Heart right ventricle (tissue), 16 donors: Measurements from ENCODE around the gene SPDYE6. TPM values are rescaled to one million over a fixed set of nuclear protein-coding genes. Genes with fewer than 3 reads are reported as not detected.
A peak's percentile ranks its signal among the peaks of the same experiment; 100 is the strongest.
"Not testable (repeated sequence)": the region's sequence is repeated elsewhere in the genome, so short reads cannot be mapped to it uniquely, and the experiment has no call there.

Source experiments
- ATAC-seq, 8 donors: fragments of 200-7000 bp; cut with Tn5 transposase; one replicate each; pipeline ENCODE4 v1.9.1; 2020; ENCODE audit warnings: mild to moderate bottlenecking in 8 of 8, moderate library complexity in 8 of 8, moderate number of reproducible peaks in 1 of 8
- DNase-seq, 2 donors: peaks; one replicate each; pipeline ENCODE4 v3.0.0-alpha.2; 2020
- H3K27ac ChIP-seq, 10 donors: fragments of 200-600 bp; sonication (generic) in 2 of 10; one replicate each; pipeline versions ENCODE4 v1.5.0 to v1.8.0; 2020 to 2022; ENCODE audit warnings: mild to moderate bottlenecking in 3 of 10
- H3K27me3 ChIP-seq, 7 donors: fragments of 200-600 bp; one replicate each; pipeline ENCODE4 v1.8.0; 2021 to 2022; ENCODE audit warnings: mild to moderate bottlenecking in 2 of 7
- H3K36me3 ChIP-seq, 9 donors: fragments of 200-600 bp; sonication (generic) in 1 of 9; one replicate each; pipeline versions ENCODE4 v1.5.0 to v1.8.0; 2020 to 2022; ENCODE audit warnings: mild to moderate bottlenecking in 2 of 9
- H3K4me1 ChIP-seq, 9 donors: fragments of 200-600 bp; sonication (generic) in 1 of 9; one replicate each; pipeline versions ENCODE4 v1.5.0 to v1.8.0; 2020 to 2022; ENCODE audit warnings: mild to moderate bottlenecking in 4 of 9
- H3K4me3 ChIP-seq, 10 donors: fragments of 200-600 bp; sonication (generic) in 2 of 10; one replicate each; pipeline versions ENCODE4 v1.5.0 to v1.8.0; 2020 to 2022; ENCODE audit warnings: mild to moderate bottlenecking in 7 of 10, moderate library complexity in 2 of 10
- H3K9me3 ChIP-seq, 11 donors: fragments of 200-600 bp in 10 of 11; sonication (generic) in 2 of 11; one replicate each; pipeline versions ENCODE4 v1.5.0 to v1.8.0; 2013 to 2022; ENCODE audit warnings: mild to moderate bottlenecking in 2 of 11, control low read depth in 1 of 11, moderate library complexity in 1 of 11
- WGBS, 2 donors: extraction: QIAGEN DNeasy Blood & Tissue Kit; methylation state at CpG; one replicate each; pipeline ENCODE4 v1.1.7; 2013; ENCODE audit warnings: inconsistent platforms in 1 of 2; 5-methylcytosine and 5-hydroxymethylcytosine counted together
- intact Hi-C, 10 donors: fragments of 100-400 bp; cut with DNase I; formaldehyde crosslinking; loops; one replicate each; pipeline versions ENCODE4 v1.11.1 to v1.14.2; 2022
- polyA plus RNA-seq, 2 donors: library from polyadenylated mRNA; stranded (reverse); fragments of 200-250 nt; gene quantifications; one replicate each; pipeline ENCODE4 v1.2.3, GENCODE V29; 2013
- total RNA-seq, 10 donors: library from RNA; stranded (reverse); fragmentation: NEBNext Ultra II Directional in 3 of 10; extraction: Animal tissue kit (Norgen Biotek cat#: 25700) in 3 of 10; gene quantifications; one replicate each; pipeline versions ENCODE4 v1.2.1 to v1.2.4, GENCODE V29; 2021 to 2023
- TF ChIP-seq, protein P1 (sequence below), 9 donors: fragments of 200-600 bp; sonication (generic) in 2 of 9; IDR thresholded peaks; one replicate each; pipeline versions ENCODE4 v1.5.0 to v1.8.0; 2021 to 2022; ENCODE audit warnings: antibody characterized with exemption in 9 of 9, mild to moderate bottlenecking in 5 of 9, moderate library complexity in 1 of 9
- donor health status: Arrhythmogenic right ventricular cardiomyopathy.
- donor health status: ischemic (EF 13 %, LVEDD 7.1; RV severe dilation, severe dysfunction).
- donor health status: healthy with polysubstance abuse.
- donor health status: DM: no; HTN: yes; CAD: no.
- donor health status: DM: no; HTN: no; CAD: no.
- donor health status: ischemic (EF 25% LVEDD 6.9; RV normal size, moderate dysfunction).
- donor health status: ischemic (EF 25% LVEDD 5.7; RV mildly dilated, moderate dysfunction).
- donor health status: healthy.
- donor health status: DM: yes; HTN: yes; CAD: no.
- donor health status: Ischemic cardiomyopathy.
- donor health status: ischemic (EF 35%, LVEDD 5.7; RV mildly dilated, moderate dysfunction).
- donor health status: nonischemic (EF 11% LVEDD 7.7; RV severe dilation, severe dysfunction).
- donor health status: DM: yes; HTN: yes; CAD: no.
- donor health status: PGD.
- donor health status: ischemic (EF 29% LVEDD 5.4; RV normal size, mild dysfunction).
- donor health status: nonischemic (EF 23%, LVEDD 6.1; RV moderate dilation, normal function).

Gene SPDYE6
- total and polyA plus RNA-seq, 12 donors, result 0.03 to 0.29 TPM; not detected in 10

DNA sequence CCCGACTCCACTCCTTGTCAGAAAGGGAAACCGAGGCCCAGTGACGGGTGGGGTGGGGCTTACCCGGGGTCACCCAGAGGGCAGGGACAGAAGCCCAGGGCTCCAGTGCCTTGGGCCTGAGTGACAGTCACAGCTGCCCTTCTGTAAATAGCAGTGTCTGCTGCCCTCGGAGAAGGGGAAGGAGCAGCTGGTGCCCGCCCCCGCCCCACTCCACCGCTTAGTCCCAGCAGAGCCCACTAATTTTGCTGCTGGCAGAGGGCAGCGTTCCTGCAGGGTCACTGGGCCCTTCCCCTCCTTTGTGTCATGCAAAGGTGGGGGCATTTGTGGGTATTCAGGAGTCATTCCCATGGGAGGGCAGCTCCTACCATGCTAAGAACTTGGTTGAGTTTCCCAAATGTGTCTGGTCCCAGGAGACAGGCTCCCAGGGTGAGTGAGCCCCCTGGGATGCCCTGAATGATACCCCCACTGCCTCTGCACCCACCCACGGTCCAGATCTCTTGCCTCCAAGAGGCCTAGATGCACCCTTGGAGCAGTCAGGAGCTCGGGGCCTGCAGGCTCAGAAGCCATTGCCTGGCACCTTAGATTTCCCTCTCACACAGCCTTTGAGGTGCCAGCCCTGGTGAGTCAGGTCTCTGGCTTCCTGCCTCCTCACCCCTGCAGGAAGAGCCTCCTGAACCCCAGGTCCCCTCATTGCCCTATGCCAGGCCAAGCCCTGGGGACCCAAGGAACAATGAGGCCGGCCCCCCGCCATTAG, 52.4 kb downstream of the SPDYE6 start:
- no peak for DNase-seq
- Histone ChIP-seq H3K9me3 (no peaks in the 10 kb centered on the region), H3K27me3 (peaks cover 4 to 22% (median 19%) of the 10 kb centered on the region in 7 donors), H3K4me1 (peaks cover 0 to 48% (median 4%) of the 10 kb centered on the region in 9 donors), H3K27ac (peak overlapping the region in 1 of 10 donors; percentile 15), H3K4me3 (no peak overlapping the region), H3K36me3 (peaks cover 0 to 2% (median 0%) of the 10 kb centered on the region in 9 donors)
- TF ChIP-seq, protein P1, sequence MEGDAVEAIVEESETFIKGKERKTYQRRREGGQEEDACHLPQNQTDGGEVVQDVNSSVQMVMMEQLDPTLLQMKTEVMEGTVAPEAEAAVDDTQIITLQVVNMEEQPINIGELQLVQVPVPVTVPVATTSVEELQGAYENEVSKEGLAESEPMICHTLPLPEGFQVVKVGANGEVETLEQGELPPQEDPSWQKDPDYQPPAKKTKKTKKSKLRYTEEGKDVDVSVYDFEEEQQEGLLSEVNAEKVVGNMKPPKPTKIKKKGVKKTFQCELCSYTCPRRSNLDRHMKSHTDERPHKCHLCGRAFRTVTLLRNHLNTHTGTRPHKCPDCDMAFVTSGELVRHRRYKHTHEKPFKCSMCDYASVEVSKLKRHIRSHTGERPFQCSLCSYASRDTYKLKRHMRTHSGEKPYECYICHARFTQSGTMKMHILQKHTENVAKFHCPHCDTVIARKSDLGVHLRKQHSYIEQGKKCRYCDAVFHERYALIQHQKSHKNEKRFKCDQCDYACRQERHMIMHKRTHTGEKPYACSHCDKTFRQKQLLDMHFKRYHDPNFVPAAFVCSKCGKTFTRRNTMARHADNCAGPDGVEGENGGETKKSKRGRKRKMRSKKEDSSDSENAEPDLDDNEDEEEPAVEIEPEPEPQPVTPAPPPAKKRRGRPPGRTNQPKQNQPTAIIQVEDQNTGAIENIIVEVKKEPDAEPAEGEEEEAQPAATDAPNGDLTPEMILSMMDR (IDR thresholded peaks at IDR 0.05), result no peak
- ATAC-seq, result no peak
- WGBS, 2 donors, result 84 to 85% methylated on average over 13 of the region's 13 CpGs
- intact Hi-C loops, result no loop called here

DNA sequence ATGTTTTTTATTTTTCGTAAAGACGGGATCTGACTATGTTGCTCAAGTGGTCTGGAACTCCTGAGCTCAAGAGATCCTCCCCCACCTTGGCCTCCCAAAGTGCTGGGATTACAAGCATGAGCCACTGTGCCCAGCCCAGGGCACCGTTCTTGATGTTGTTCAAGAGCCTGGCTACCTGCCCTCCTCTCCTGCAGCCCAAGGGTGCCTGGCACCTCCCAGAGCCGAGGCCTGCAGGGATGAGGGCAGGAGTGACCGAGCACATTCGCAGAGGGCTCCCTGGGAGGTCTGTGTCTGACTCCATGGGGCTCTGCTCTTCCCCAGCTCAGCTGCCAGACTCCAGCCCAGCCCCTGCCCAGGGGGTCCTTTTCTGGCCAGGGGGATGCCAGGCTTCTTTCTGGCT, 54.2 kb downstream of the SPDYE6 start:
- H3K27ac ChIP-seq, result no peak overlapping the region
- H3K36me3 ChIP-seq, result no peaks in the 10 kb centered on the region
- peaks cover 4 to 29% (median 19%) of the 10 kb centered on the region in 7 donors for H3K27me3 ChIP-seq
- WGBS, 2 donors, result 95 to 96% methylated on average over 6 of the region's 6 CpGs
- TF ChIP-seq, protein P1 (IDR thresholded peaks at IDR 0.05), result no peak
- peaks cover 0 to 42% (median 3%) of the 10 kb centered on the region in 9 donors for H3K4me1 ChIP-seq
- no peak overlapping the region for H3K4me3 ChIP-seq
- ATAC-seq, result no peak
- intact Hi-C loops, result no loop called here
- no peak for DNase-seq
- no peaks in the 10 kb centered on the region for H3K9me3 ChIP-seq

DNA sequence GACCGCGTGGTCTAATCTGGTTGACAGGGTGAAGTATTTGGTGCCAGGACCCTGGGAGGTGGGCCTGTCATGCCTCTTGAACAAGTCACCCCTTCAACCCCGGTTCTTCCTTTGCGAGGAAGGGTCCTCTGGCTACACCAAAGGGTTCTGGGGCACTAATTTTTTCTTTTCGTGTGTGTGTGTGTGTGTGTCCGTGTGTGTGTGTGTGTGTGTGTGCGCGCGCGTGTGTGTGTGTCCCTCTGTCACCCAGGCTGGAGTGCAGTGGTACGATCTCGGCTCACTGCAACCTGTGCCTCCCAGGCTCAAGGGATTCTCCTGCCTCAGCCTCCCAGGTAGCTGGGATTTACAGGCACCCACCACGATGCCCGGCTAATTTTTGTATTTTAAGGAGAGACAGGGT, 54.9 kb downstream of the SPDYE6 start:
- DNase-seq, H3K36me3 ChIP-seq, H3K4me3 ChIP-seq, ATAC-seq, intact Hi-C loops, H3K9me3 ChIP-seq, H3K27ac ChIP-seq: not testable (repeated sequence)
- peaks cover 4 to 29% (median 19%) of the 10 kb centered on the region in 7 donors for H3K27me3 ChIP-seq
- H3K4me1 ChIP-seq, result peaks cover 0 to 35% (median 0%) of the 10 kb centered on the region in 9 donors
- 89 to 92% methylated on average over 13 to 14 of the region's 14 CpGs for WGBS, 2 donors

DNA sequence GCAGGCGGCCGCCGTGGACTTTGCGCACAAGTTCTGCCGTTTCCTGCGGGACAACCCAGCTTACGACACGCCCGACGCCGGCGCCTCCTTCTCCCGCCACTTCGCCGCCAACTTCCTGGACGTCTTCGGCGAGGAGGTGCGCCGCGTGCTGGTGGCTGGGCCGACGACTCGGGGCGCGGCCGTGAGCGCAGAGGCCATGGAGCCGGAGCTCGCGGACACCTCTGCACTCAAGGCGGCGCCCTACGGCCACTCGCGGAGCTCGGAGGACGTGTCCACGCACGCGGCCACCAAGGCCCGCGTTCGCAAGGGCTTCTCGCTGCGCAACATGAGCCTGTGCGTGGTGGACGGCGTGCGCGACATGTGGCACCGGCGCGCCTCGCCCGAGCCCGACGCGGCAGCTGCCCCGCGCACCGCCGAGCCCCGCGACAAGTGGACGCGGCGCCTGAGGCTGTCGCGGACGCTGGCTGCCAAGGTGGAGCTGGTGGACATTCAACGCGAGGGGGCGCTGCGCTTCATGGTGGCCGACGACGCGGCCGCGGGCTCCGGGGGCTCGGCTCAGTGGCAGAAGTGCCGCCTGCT, 55.5 kb downstream of the SPDYE6 start:
- H3K4me1 ChIP-seq, result peaks cover 0 to 30% (median 0%) of the 10 kb centered on the region in 9 donors
- ATAC-seq (peak in 3 of 8 donors; percentile 24 to 35 (median 30)), DNase-seq (peak in 1 of 2 donors; percentile 40)
- intact Hi-C loops, result no loop called here
- WGBS, 2 donors, result 26% methylated on average over 83 to 84 of the region's 84 CpGs
- H3K27ac ChIP-seq, result no peak overlapping the region
- H3K27me3 ChIP-seq, result peaks cover 4 to 29% (median 19%) of the 10 kb centered on the region in 7 donors
- H3K36me3 ChIP-seq, result no peaks in the 10 kb centered on the region
- TF ChIP-seq, protein P1 (IDR thresholded peaks at IDR 0.05), result peak in 7 of 9 donors; percentile 20 to 54 (median 44)
- H3K9me3 ChIP-seq, result no peaks in the 10 kb centered on the region
- peak overlapping the region in 2 of 10 donors; percentile 8 to 13 for H3K4me3 ChIP-seq
